GM10248 (cell line): ENCODE data around the gene PPIP5K1.

Source experiments
- CTCF ChIA-PET: fragments of 300-600 bp; sonication (Branson Sonifier 250); formaldehyde crosslinking; extraction: SDS; loops from one replicate; lab custom pipeline; 2021; ENCODE audit warnings: antibody characterized with exemption; lab: Yijun Ruan, JAX
- POLR2A ChIA-PET: fragments of 350-650 bp; sonication (Branson Sonifier 250); formaldehyde crosslinking; extraction: SDS; loops from one replicate; lab custom pipeline; 2020; ENCODE audit warnings: antibody characterized with exemption; lab: Yijun Ruan, JAX
- DNase-seq: peaks from one replicate; pipeline ENCODE4 v3.0.0; 2012; ENCODE audit errors: extremely low spot score
- CTCF ChIP-seq: IDR thresholded peaks from 2 replicates; pipeline ENCODE4 v1.5.1; 2012; ENCODE audit warnings: mild to moderate bottlenecking, low read depth; ENCODE audit errors: extremely low read depth, missing control alignments, control extremely low read depth

PPIP5K1 gene

DNA sequence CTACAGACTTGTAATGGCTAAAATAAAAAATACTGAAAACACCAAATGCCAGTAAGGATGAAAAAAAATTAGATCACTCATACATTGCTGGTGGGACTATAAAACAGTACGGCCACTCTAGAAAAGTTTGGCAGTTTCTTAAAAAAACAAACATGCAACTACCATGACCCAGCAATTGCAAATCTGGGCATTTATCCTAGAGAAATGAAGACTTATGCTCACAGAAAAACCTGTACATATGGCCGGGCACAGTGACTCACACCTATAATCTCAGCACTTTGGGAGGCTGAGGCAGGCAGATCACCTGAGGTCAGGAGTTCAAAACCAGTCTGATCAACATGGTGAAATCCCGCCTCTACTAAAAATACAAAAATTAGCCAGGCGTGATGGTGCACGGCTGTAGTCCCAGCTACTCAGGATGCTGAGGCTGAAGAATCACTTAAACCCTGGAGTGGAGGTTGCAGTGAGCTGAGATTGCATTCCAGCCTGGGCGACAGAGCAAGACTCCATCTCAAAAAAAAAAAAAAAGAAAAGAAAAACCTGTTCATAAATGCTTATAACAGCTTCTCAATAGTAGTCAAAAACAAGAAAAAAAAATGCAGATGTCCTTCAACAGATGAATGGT is 102.6 kb downstream of the PPIP5K1 start:
- POLR2A ChIA-PET, result no interaction called here
- CTCF ChIA-PET, result no interaction called here
- DNase-seq, result no peak
- TF ChIP-seq CTCF, result no peak

GRCh38 chr15:43484455-43484854 is 105.6 kb downstream of the PPIP5K1 start:
- ChIA-PET CTCF (interaction anchor here (2.3 kb wide), 1 partner anchor 30 kb away, joined by 7 read pairs; no protein-coding TSS in a partner anchor), POLR2A (no interaction called here)
- no peak for TF ChIP-seq CTCF
- DNase-seq, result no peak
